HG03342 (cell line): ENCODE measurements around the gene RNF32.

Source experiments
- ATAC-seq: cut with Tn5 transposase; IDR thresholded peaks from one replicate; pipeline ENCODE4 v1.9.1; 2021; ENCODE audit warnings: mild to moderate bottlenecking, moderate library complexity; ENCODE audit not compliant: unreplicated experiment

The RNF32 gene

GRCh38 chr7:156725936-156726335 is 85.4 kb downstream of the RNF32 start:
- no peak for ATAC-seq
